ENCODE results near the gene IL12B.
"Not testable (repeated sequence)": the region's sequence is repeated elsewhere in the genome, so short reads cannot be mapped to it uniquely, and the experiment has no call there.

Gene IL12B

GRCh38 chr5:159317849-159318248, 12.4 kb downstream of the IL12B start:
- no peaks in the 10 kb centered on the region for H3K4me1 ChIP-seq (ENCODE audit: control insufficient read depth in 2 of 2, insufficient read depth in 2 of 2, low read length in 2 of 2)
- H3K9ac ChIP-seq (ENCODE audit: low read depth in 1 of 2, low read length in 2 of 2), result no peak overlapping the region
- H3K27me3 ChIP-seq (ENCODE audit: control insufficient read depth in 2 of 2, insufficient read depth in 2 of 2, low read length in 2 of 2), result peaks cover 3 to 6% of the 10 kb centered on the region in 2 donors
- no peaks in the 10 kb centered on the region for H3K9me3 ChIP-seq (ENCODE audit: control insufficient read depth in 2 of 2, low read length in 2 of 2)
- no peak overlapping the region for H3K27ac ChIP-seq (ENCODE audit: low read depth in 2 of 2, low read length in 2 of 2)
- H3K36me3 ChIP-seq (ENCODE audit: control insufficient read depth in 2 of 2, insufficient read depth in 2 of 2, low read length in 2 of 2), result no peaks in the 10 kb centered on the region
- H3K4me3 ChIP-seq (ENCODE audit: low read length in 2 of 2), result no peak overlapping the region

- peaks cover 3 to 6% of the 10 kb centered on the region in 2 donors for H3K27me3 ChIP-seq (ENCODE audit: control insufficient read depth in 2 of 2, insufficient read depth in 2 of 2, low read length in 2 of 2)
- H3K36me3 ChIP-seq (ENCODE audit: control insufficient read depth in 2 of 2, insufficient read depth in 2 of 2, low read length in 2 of 2), result no peaks in the 10 kb centered on the region
- H3K4me1 ChIP-seq (ENCODE audit: control insufficient read depth in 2 of 2, insufficient read depth in 2 of 2, low read length in 2 of 2), result no peaks in the 10 kb centered on the region
- no peak overlapping the region for H3K27ac ChIP-seq (ENCODE audit: low read depth in 2 of 2, low read length in 2 of 2)
- H3K9ac ChIP-seq (ENCODE audit: low read depth in 1 of 2, low read length in 2 of 2), result no peak overlapping the region
- no peak overlapping the region for H3K4me3 ChIP-seq (ENCODE audit: low read length in 2 of 2)
- H3K9me3 ChIP-seq (ENCODE audit: control insufficient read depth in 2 of 2, low read length in 2 of 2), result no peaks in the 10 kb centered on the region
Measured at GRCh38 chr5:159316519-159317383, 13.5 kb downstream of the IL12B start.

DNA sequence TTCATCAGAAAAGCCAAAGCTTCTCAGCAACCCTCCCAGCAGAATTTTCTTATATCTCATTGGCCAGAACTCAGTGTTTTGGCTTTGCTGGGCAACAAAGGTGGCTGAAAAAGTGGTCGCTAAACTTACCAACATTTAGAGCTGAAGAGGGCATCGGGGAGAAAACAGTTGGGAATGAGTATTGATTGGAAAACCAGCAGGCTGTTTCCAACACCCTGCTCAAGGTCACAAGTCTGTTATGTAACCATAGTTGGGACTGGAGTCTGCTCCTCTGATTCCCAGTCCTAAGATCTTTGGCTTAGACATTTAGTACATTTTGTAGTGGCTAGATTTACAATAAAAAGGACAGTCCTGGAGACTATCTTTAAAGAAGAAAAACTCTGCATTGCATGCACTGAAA, 17.1 kb downstream of the IL12B start:
- Histone ChIP-seq H3K4me1 (ENCODE audit: control insufficient read depth in 2 of 2, insufficient read depth in 2 of 2, low read length in 2 of 2) (peaks cover 3 to 5% of the 10 kb centered on the region in 2 donors), H3K9ac (ENCODE audit: low read depth in 1 of 2, low read length in 2 of 2) (no peak overlapping the region), H3K27ac (ENCODE audit: low read depth in 2 of 2, low read length in 2 of 2) (no peak overlapping the region), H3K4me3 (ENCODE audit: low read length in 2 of 2) (no peak overlapping the region), H3K9me3 (ENCODE audit: control insufficient read depth in 2 of 2, low read length in 2 of 2) (no peaks in the 10 kb centered on the region), H3K36me3 (ENCODE audit: control insufficient read depth in 2 of 2, insufficient read depth in 2 of 2, low read length in 2 of 2) (no peaks in the 10 kb centered on the region), H3K27me3 (ENCODE audit: control insufficient read depth in 2 of 2, insufficient read depth in 2 of 2, low read length in 2 of 2) (peaks cover 6 to 9% of the 10 kb centered on the region in 2 donors)

GRCh38 chr5:159311063-159311462, 19.2 kb downstream of the IL12B start:
- H3K4me3 ChIP-seq (ENCODE audit: low read length in 2 of 2), result peak overlapping the region; percentile 47 to 65
- H3K27me3 ChIP-seq (ENCODE audit: control insufficient read depth in 2 of 2, insufficient read depth in 2 of 2, low read length in 2 of 2), result peaks cover 6 to 9% of the 10 kb centered on the region in 2 donors
- no peaks in the 10 kb centered on the region for H3K36me3 ChIP-seq (ENCODE audit: control insufficient read depth in 2 of 2, insufficient read depth in 2 of 2, low read length in 2 of 2)
- peaks cover 3 to 5% of the 10 kb centered on the region in 2 donors for H3K4me1 ChIP-seq (ENCODE audit: control insufficient read depth in 2 of 2, insufficient read depth in 2 of 2, low read length in 2 of 2)
- H3K27ac ChIP-seq (ENCODE audit: low read depth in 2 of 2, low read length in 2 of 2), result no peak overlapping the region
- no peaks in the 10 kb centered on the region for H3K9me3 ChIP-seq (ENCODE audit: control insufficient read depth in 2 of 2, low read length in 2 of 2)
- H3K9ac ChIP-seq (ENCODE audit: low read depth in 1 of 2, low read length in 2 of 2), result no peak overlapping the region

- H3K27ac ChIP-seq (ENCODE audit: low read depth in 2 of 2, low read length in 2 of 2), result no peak overlapping the region
- H3K27me3 ChIP-seq (ENCODE audit: control insufficient read depth in 2 of 2, insufficient read depth in 2 of 2, low read length in 2 of 2), result peaks cover 6 to 9% of the 10 kb centered on the region in 2 donors
Measured at GRCh38 chr5:159310511-159310910, 19.8 kb downstream of the IL12B start.

DNA sequence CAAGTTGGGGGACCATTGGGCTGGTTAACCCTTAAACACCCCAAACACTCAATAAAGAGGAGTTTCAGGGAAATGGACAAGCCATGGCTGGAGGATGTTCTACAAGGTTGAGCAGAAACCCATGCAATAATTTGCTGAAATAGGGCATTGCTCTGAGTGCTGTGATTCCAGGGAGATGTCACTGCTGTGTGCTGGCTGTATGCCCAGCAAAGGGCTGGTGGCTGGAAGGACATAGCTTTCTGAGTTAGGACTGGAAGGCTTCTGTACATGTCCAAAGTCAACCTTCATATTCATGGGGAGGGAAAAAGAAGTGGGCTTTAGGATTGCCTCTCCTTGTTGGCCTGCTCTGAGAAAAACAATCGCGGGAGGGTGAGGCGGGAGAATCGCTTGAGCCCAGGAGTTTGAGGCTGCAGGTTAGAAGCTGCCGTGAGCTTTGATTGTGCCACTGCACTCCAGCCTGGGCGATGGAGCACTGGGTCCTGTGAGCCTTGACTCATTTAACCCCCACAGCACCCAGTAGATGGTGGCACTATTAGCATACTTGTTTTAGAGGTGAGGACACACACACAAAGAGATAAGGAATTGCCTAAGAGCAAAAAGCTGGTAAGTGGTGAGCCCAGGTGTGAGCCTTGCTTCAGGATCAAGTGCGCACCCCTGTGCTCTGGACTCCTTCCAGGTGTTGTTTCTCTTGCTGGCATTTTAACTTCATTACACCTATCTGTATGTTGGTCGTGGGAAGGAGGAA, 20.4 kb downstream of the IL12B start:
- peaks cover 6 to 9% of the 10 kb centered on the region in 2 donors for H3K27me3 ChIP-seq (ENCODE audit: control insufficient read depth in 2 of 2, insufficient read depth in 2 of 2, low read length in 2 of 2)
- H3K4me3 ChIP-seq (ENCODE audit: low read length in 2 of 2), result peak overlapping the region; percentile 47 to 65
- peaks cover 3 to 5% of the 10 kb centered on the region in 2 donors for H3K4me1 ChIP-seq (ENCODE audit: control insufficient read depth in 2 of 2, insufficient read depth in 2 of 2, low read length in 2 of 2)
- H3K27ac ChIP-seq (ENCODE audit: low read depth in 2 of 2, low read length in 2 of 2), result no peak overlapping the region
- H3K36me3 ChIP-seq (ENCODE audit: control insufficient read depth in 2 of 2, insufficient read depth in 2 of 2, low read length in 2 of 2), result no peaks in the 10 kb centered on the region
- no peaks in the 10 kb centered on the region for H3K9me3 ChIP-seq (ENCODE audit: control insufficient read depth in 2 of 2, low read length in 2 of 2)
- H3K9ac ChIP-seq (ENCODE audit: low read depth in 1 of 2, low read length in 2 of 2), result no peak overlapping the region

More at GRCh38 chr5:159310511-159310910, 19.8 kb downstream of the IL12B start:
- peak overlapping the region; percentile 47 to 65 for H3K4me3 ChIP-seq (ENCODE audit: low read length in 2 of 2)
- H3K4me1 ChIP-seq (ENCODE audit: control insufficient read depth in 2 of 2, insufficient read depth in 2 of 2, low read length in 2 of 2), result peaks cover 3 to 5% of the 10 kb centered on the region in 2 donors
- H3K36me3 ChIP-seq (ENCODE audit: control insufficient read depth in 2 of 2, insufficient read depth in 2 of 2, low read length in 2 of 2), result no peaks in the 10 kb centered on the region
- H3K9ac ChIP-seq (ENCODE audit: low read depth in 1 of 2, low read length in 2 of 2), result no peak overlapping the region
- no peaks in the 10 kb centered on the region for H3K9me3 ChIP-seq (ENCODE audit: control insufficient read depth in 2 of 2, low read length in 2 of 2)

DNA sequence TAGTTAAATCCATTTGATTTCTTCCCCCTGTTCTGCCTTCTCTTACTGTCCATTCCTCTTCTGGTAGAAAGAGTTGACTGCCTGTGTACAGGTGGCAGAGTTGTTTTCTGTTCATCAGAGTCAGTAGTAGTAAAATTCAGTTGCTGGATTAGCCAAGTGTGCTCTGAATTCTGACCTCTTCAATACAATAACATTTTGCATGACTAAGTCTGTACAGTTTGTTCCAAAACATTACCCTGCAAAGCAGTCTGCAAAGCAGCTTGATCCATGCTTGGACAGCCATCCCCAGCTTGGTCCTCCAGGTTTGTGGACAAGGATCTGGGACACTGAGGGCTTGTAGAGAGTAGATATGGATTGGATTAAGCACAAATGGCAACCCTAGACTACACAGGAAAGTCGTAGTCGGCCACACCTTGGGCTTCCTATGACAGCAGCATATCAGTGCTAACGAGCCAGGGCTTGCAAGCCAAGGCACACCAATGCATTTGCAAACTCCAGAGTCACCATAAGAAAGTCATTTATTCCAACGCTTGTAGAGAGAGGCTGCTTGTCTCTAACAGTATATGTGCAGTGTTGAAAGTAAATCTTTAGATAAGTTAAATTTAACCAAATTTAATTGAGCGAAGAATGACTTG, 25.2 kb downstream of the IL12B start:
- Histone ChIP-seq H3K36me3 (ENCODE audit: control insufficient read depth in 2 of 2, insufficient read depth in 2 of 2, low read length in 2 of 2) (no peaks in the 10 kb centered on the region), H3K9me3 (ENCODE audit: control insufficient read depth in 2 of 2, low read length in 2 of 2) (peaks cover 0 to 7% of the 10 kb centered on the region in 2 donors), H3K4me1 (ENCODE audit: control insufficient read depth in 2 of 2, insufficient read depth in 2 of 2, low read length in 2 of 2) (no peaks in the 10 kb centered on the region), H3K4me3 (ENCODE audit: low read length in 2 of 2) (no peak overlapping the region), H3K27ac (ENCODE audit: low read depth in 2 of 2, low read length in 2 of 2) (no peak overlapping the region), H3K27me3 (ENCODE audit: control insufficient read depth in 2 of 2, insufficient read depth in 2 of 2, low read length in 2 of 2) (peaks cover 0 to 2% of the 10 kb centered on the region in 2 donors), H3K9ac (ENCODE audit: low read depth in 1 of 2, low read length in 2 of 2) (no peak overlapping the region)

DNA sequence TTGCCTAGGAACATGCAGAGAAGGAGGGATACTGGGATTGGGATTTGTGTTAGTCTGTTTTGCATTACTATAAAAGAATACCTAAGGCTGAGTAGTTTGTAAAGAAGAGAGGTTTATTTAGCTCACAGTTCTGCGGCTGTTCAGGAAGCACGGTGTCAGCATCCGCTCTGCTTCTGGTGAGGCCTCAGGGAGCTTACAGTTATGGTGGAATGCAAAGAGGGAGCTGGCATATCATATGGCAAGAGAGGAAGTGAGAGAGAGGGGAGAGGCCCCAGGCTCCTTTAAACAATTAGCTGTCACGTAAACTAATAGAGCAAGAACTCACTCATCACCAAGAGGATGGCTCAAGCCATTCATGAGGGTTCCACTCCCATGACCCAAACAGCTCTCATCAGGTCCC, 27.0 kb downstream of the IL12B start:
- Histone ChIP-seq H3K4me1 (ENCODE audit: control insufficient read depth in 2 of 2, insufficient read depth in 2 of 2, low read length in 2 of 2) (no peaks in the 10 kb centered on the region), H3K9ac (ENCODE audit: low read depth in 1 of 2, low read length in 2 of 2) (no peak overlapping the region), H3K36me3 (ENCODE audit: control insufficient read depth in 2 of 2, insufficient read depth in 2 of 2, low read length in 2 of 2) (no peaks in the 10 kb centered on the region), H3K4me3 (ENCODE audit: low read length in 2 of 2) (no peak overlapping the region), H3K27me3 (ENCODE audit: control insufficient read depth in 2 of 2, insufficient read depth in 2 of 2, low read length in 2 of 2) (no peaks in the 10 kb centered on the region), H3K27ac (ENCODE audit: low read depth in 2 of 2, low read length in 2 of 2) (no peak overlapping the region), H3K9me3 (ENCODE audit: control insufficient read depth in 2 of 2, low read length in 2 of 2) (peaks cover 0 to 7% of the 10 kb centered on the region in 2 donors)

GRCh38 chr5:159301929-159302860, 28.1 kb downstream of the IL12B start:
- not testable (repeated sequence) for H3K27ac ChIP-seq (ENCODE audit: low read depth in 2 of 2, low read length in 2 of 2); H3K9ac ChIP-seq (ENCODE audit: low read depth in 1 of 2, low read length in 2 of 2); H3K27me3 ChIP-seq (ENCODE audit: control insufficient read depth in 2 of 2, insufficient read depth in 2 of 2, low read length in 2 of 2); H3K4me1 ChIP-seq (ENCODE audit: control insufficient read depth in 2 of 2, insufficient read depth in 2 of 2, low read length in 2 of 2); H3K36me3 ChIP-seq (ENCODE audit: control insufficient read depth in 2 of 2, insufficient read depth in 2 of 2, low read length in 2 of 2); H3K9me3 ChIP-seq (ENCODE audit: control insufficient read depth in 2 of 2, low read length in 2 of 2); H3K4me3 ChIP-seq (ENCODE audit: low read length in 2 of 2)

Measured in mucosa of rectum (tissue), 2 donors.